DND-41 (cell line): ENCODE data around the gene DCLK1.

Experiments
- ATAC-seq: fragments of 200-7000 bp; cut with Tn5 transposase; 3 replicates; pipeline ENCODE4 v1.9.1; 2021; ENCODE audit warnings: low read depth; ENCODE audit not compliant: insufficient read depth
- DNase-seq: peaks from one replicate; pipeline ENCODE4 v3.0.0-alpha.2; 2020
- H2AFZ ChIP-seq: 2 replicates; pipeline ENCODE4 v1.6.0; 2012; ENCODE audit warnings: low read depth, low read length
- H3K27ac ChIP-seq: 2 replicates; pipeline ENCODE4 v1.5.1; 2012; ENCODE audit warnings: low read length, inconsistent platforms
- H3K27me3 ChIP-seq: fragments of 200-600 bp; sonication (generic); 2 replicates; pipeline ENCODE4 v1.6.0; 2012; ENCODE audit warnings: low read length, mild to moderate bottlenecking, inconsistent platforms; ENCODE audit not compliant: insufficient read depth, poor library complexity
- H3K36me3 ChIP-seq: 2 replicates; pipeline ENCODE4 v1.5.1; 2012; ENCODE audit warnings: low read length, inconsistent platforms; ENCODE audit not compliant: insufficient read depth
- H3K4me1 ChIP-seq: 2 replicates; pipeline ENCODE4 v1.5.1; 2012; ENCODE audit warnings: mild to moderate bottlenecking, low read length; ENCODE audit not compliant: insufficient read depth
- H3K4me2 ChIP-seq: 2 replicates; pipeline ENCODE4 v1.6.0; 2012; ENCODE audit warnings: mild to moderate bottlenecking, moderate library complexity, low read length, inconsistent platforms; ENCODE audit not compliant: insufficient read depth
- H3K4me3 ChIP-seq, 2 experiments: fragments of 200-600 bp in 1 of 2; shearing (Covaris generic) in 1 of 2; 2 replicates each; pipeline ENCODE4 v1.5.1; 2012 to 2016; ENCODE audit warnings: inconsistent platforms in 2 of 2, low read length in 2 of 2, mild to moderate bottlenecking in 2 of 2, low read depth in 1 of 2, moderate library complexity in 1 of 2
- H3K79me2 ChIP-seq: 2 replicates; pipeline ENCODE4 v1.6.0; 2012; ENCODE audit warnings: low read length, inconsistent platforms; ENCODE audit not compliant: insufficient read depth
- H3K9ac ChIP-seq: 2 replicates; pipeline ENCODE4 v1.6.0; 2012; ENCODE audit warnings: low read depth, mild to moderate bottlenecking, inconsistent platforms, low read length, moderate library complexity
- H3K9me3 ChIP-seq: 2 replicates; pipeline ENCODE4 v1.5.1; 2012; ENCODE audit warnings: low read length, moderate library complexity, mild to moderate bottlenecking, inconsistent platforms; ENCODE audit not compliant: insufficient read depth, severe bottlenecking
- H4K20me1 ChIP-seq: 2 replicates; pipeline ENCODE4 v1.6.0; 2012; ENCODE audit warnings: low read length; ENCODE audit not compliant: insufficient read depth
- CTCF ChIP-seq: IDR thresholded peaks from 2 replicates; pipeline ENCODE4 v1.5.1; 2012; ENCODE audit warnings: borderline replicate concordance, low read length, moderate library complexity, mild to moderate bottlenecking; ENCODE audit not compliant: poor library complexity, severe bottlenecking; ENCODE audit errors: extremely low read depth
- EZH2 ChIP-seq: IDR thresholded peaks from 3 replicates; pipeline ENCODE4 v1.6.1; 2012; ENCODE audit warnings: borderline replicate concordance, low read depth, mild to moderate bottlenecking, moderate library complexity, low read length, inconsistent platforms; ENCODE audit not compliant: severe bottlenecking

The DCLK1 gene

GRCh38 chr13:35926859-35927530 is 204.2 kb downstream of the DCLK1 start:
- Histone ChIP-seq H3K27ac (no peak overlapping the region), H2AFZ (no peak overlapping the region), H3K4me3 (no peak overlapping the region), H4K20me1 (no peaks in the 10 kb centered on the region), H3K36me3 (no peaks in the 10 kb centered on the region), H3K9me3 (no peaks in the 10 kb centered on the region), H3K9ac (no peak overlapping the region), H3K79me2 (no peaks in the 10 kb centered on the region), H3K4me2 (no peak overlapping the region), H3K4me1 (no peaks in the 10 kb centered on the region), H3K27me3 (no peaks in the 10 kb centered on the region)
- ATAC-seq (no peak), DNase-seq (no peak)
- no peak for TF ChIP-seq CTCF
- TF ChIP-seq EZH2: no peak

DNA sequence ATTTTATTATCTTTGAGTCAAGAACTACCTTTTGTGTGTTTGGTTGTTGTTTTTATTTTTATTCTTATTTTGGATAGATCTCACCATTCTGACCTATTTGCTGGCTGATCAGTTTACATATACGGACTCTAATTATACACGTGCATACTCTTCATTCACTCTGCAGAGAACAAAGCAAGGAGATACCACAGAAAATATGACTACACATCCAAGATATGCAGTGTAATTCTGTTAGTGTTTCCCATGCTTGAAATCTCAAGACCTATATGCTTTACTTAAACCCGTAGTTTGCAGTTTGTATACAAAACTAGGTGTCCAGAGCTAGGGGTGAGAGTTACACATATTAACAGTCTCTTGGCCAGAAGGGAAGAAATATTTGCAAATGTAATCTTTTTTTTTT is 205.5 kb downstream of the DCLK1 start:
- no peak for DNase-seq
- ATAC-seq: no peak
- Histone ChIP-seq H3K36me3 (no peaks in the 10 kb centered on the region), H4K20me1 (no peaks in the 10 kb centered on the region), H3K4me3 (no peak overlapping the region), H3K9me3 (no peaks in the 10 kb centered on the region), H3K9ac (no peak overlapping the region), H3K4me2 (no peak overlapping the region), H2AFZ (no peak overlapping the region), H3K27ac (no peak overlapping the region), H3K27me3 (no peaks in the 10 kb centered on the region), H3K79me2 (no peaks in the 10 kb centered on the region), H3K4me1 (no peaks in the 10 kb centered on the region)
- TF ChIP-seq EZH2: no peak
- no peak for TF ChIP-seq CTCF

- Histone ChIP-seq H3K4me1 (no peaks in the 10 kb centered on the region), H3K4me3 (no peak overlapping the region), H3K36me3 (no peaks in the 10 kb centered on the region), H3K9me3 (no peaks in the 10 kb centered on the region), H3K9ac (no peak overlapping the region), H3K27ac (no peak overlapping the region), H4K20me1 (no peaks in the 10 kb centered on the region), H3K79me2 (no peaks in the 10 kb centered on the region), H2AFZ (no peak overlapping the region), H3K27me3 (no peaks in the 10 kb centered on the region), H3K4me2 (no peak overlapping the region)
- TF ChIP-seq EZH2 (no peak), CTCF (no peak)
- DNase-seq (no peak), ATAC-seq (no peak)
These were observed 207.8 kb downstream of the DCLK1 start for GRCh38 chr13:35923347-35923746.
